ENCODE measurements around the gene TNFAIP8. TPM values are rescaled to one million over a fixed set of nuclear protein-coding genes. Genes with fewer than 3 reads are reported as not detected.

Gene TNFAIP8
- total RNA-seq, 1 donor from 2014 or later: 25.9 TPM

DNA sequence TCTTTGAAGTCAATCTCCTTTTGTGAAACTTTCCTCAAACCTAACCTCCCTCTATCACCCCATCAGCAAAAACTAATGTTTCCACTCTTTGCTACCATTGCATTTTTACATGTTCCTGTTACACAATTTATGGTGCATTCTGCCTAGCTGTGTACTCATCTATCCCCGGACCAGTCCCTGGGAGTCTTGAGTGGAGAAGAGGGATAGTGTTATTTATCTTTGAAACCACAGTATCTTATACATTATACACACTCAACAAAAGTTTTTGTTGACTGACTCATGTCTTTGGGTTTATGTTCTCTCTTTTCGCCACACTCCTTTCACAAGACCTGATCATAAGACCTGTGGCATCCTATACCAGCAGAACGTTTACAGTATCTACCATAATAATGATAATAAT, 26.4 kb downstream of the TNFAIP8 start:
- H3K4me1 Mint-ChIP-seq (ENCODE audit: low read depth, unreplicated experiment): peaks cover 10% of the 10 kb centered on the region
- peaks cover 1% of the 10 kb centered on the region for H3K36me3 Mint-ChIP-seq (ENCODE audit: low read depth, unreplicated experiment)
- peaks cover 11% of the 10 kb centered on the region for H4K20me1 ChIP-seq (ENCODE audit: insufficient read depth, low read length)
- H3K27me3 ChIP-seq (ENCODE audit: insufficient read depth, low read length): no peaks in the 10 kb centered on the region
- FAIRE-seq (no peak), DNase-seq (ENCODE audit: low read depth) (no peak)
- H3K4me3 Mint-ChIP-seq (ENCODE audit: unreplicated experiment): no peak overlapping the region
- no peaks in the 10 kb centered on the region for H3K36me3 ChIP-seq (ENCODE audit: insufficient read depth, low read length)
- H3K4me2 ChIP-seq (ENCODE audit: low read length): no peak overlapping the region
- H2AFZ ChIP-seq (ENCODE audit: low read depth, low read length): no peak overlapping the region
- H3K9me3 Mint-ChIP-seq (ENCODE audit: unreplicated experiment): no peaks in the 10 kb centered on the region
- no peak overlapping the region for H3K27ac ChIP-seq (ENCODE audit: low read depth, low read length)
- no peaks in the 10 kb centered on the region for H3K27me3 Mint-ChIP-seq (ENCODE audit: low read depth, unreplicated experiment)
- no peak overlapping the region for H3K27ac Mint-ChIP-seq (ENCODE audit: unreplicated experiment)
- H3K4me3 ChIP-seq (ENCODE audit: insufficient read depth, low read depth, low read length): no peak overlapping the region
- peaks cover 3% of the 10 kb centered on the region for H3K79me2 ChIP-seq (ENCODE audit: insufficient read depth, low read length)
- no peaks in the 10 kb centered on the region for H3K4me1 ChIP-seq (ENCODE audit: insufficient read depth, low read length)
- no peak for TF ChIP-seq EZH2 (IDR thresholded peaks at IDR 0.05; ENCODE audit: insufficient read depth, low read length)
- TF ChIP-seq, protein P1, sequence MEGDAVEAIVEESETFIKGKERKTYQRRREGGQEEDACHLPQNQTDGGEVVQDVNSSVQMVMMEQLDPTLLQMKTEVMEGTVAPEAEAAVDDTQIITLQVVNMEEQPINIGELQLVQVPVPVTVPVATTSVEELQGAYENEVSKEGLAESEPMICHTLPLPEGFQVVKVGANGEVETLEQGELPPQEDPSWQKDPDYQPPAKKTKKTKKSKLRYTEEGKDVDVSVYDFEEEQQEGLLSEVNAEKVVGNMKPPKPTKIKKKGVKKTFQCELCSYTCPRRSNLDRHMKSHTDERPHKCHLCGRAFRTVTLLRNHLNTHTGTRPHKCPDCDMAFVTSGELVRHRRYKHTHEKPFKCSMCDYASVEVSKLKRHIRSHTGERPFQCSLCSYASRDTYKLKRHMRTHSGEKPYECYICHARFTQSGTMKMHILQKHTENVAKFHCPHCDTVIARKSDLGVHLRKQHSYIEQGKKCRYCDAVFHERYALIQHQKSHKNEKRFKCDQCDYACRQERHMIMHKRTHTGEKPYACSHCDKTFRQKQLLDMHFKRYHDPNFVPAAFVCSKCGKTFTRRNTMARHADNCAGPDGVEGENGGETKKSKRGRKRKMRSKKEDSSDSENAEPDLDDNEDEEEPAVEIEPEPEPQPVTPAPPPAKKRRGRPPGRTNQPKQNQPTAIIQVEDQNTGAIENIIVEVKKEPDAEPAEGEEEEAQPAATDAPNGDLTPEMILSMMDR (IDR thresholded peaks at IDR 0.05; ENCODE audit: insufficient read depth, low read depth, low read length): no peak
- H3K9me3 ChIP-seq (ENCODE audit: insufficient read depth, low read depth, low read length): no peaks in the 10 kb centered on the region
- H3K9ac ChIP-seq (ENCODE audit: low read length): no peak overlapping the region

DNA sequence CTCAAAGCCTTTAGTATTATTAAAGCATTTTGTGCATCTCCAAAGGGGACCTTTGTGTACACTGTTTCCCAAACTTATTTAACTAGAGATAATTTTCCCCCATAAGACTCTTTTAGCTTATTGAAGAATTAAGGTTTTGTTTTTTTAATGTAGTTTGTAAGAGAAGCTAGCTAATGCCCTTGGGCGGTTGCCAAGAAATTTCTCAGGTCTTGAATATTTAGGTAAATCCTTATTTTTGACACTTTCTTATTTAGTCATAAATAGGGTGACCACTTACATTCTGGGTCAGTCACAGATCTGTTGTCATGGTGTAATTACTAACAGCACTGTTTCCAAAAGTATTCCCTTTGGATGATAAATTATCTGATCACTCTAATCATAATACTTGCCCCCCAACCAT, 27.2 kb downstream of the TNFAIP8 start:
- Histone ChIP-seq H3K9me3 (ENCODE audit: insufficient read depth, low read depth, low read length) (no peaks in the 10 kb centered on the region), H3K4me3 (ENCODE audit: insufficient read depth, low read depth, low read length) (no peak overlapping the region), H3K4me1 (ENCODE audit: insufficient read depth, low read length) (no peaks in the 10 kb centered on the region), H3K9ac (ENCODE audit: low read length) (no peak overlapping the region), H3K27ac (ENCODE audit: low read depth, low read length) (no peak overlapping the region), H4K20me1 (ENCODE audit: insufficient read depth, low read length) (peaks cover 8% of the 10 kb centered on the region), H3K79me2 (ENCODE audit: insufficient read depth, low read length) (peaks cover 3% of the 10 kb centered on the region), H3K4me2 (ENCODE audit: low read length) (no peak overlapping the region), H2AFZ (ENCODE audit: low read depth, low read length) (no peak overlapping the region), H3K36me3 (ENCODE audit: insufficient read depth, low read length) (no peaks in the 10 kb centered on the region), H3K27me3 (ENCODE audit: insufficient read depth, low read length) (no peaks in the 10 kb centered on the region)
- Mint-ChIP-seq H3K4me3 (ENCODE audit: unreplicated experiment) (no peak overlapping the region), H3K9me3 (ENCODE audit: unreplicated experiment) (no peaks in the 10 kb centered on the region), H3K36me3 (ENCODE audit: low read depth, unreplicated experiment) (peaks cover 1% of the 10 kb centered on the region), H3K27ac (ENCODE audit: unreplicated experiment) (no peak overlapping the region), H3K27me3 (ENCODE audit: low read depth, unreplicated experiment) (no peaks in the 10 kb centered on the region), H3K4me1 (ENCODE audit: low read depth, unreplicated experiment) (peaks cover 12% of the 10 kb centered on the region)
- FAIRE-seq (no peak), DNase-seq (ENCODE audit: low read depth) (no peak)
- TF ChIP-seq, protein P1 (IDR thresholded peaks at IDR 0.05; ENCODE audit: insufficient read depth, low read depth, low read length): no peak

DNA sequence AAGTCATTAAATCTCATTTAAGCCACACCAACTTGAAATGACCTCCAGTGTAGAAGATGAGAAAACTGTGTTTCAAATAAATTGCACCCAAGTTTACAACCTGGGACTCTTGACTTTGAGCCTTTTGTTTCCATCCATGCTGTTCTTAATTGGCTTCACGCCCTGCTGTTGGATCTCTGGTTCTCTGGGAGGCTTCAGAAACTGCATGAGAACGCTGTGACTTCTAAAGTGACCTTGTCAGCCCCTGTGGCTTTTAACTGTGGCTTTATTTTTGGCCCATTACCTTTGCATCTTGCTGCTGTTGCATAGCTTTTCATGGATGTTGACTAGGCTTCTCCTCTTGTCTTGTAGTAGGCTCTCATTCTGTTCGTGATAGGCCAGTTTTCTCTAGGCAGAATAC, 29.3 kb downstream of the TNFAIP8 start:
- Histone ChIP-seq H3K36me3 (ENCODE audit: insufficient read depth, low read length) (no peaks in the 10 kb centered on the region), H3K27me3 (ENCODE audit: insufficient read depth, low read length) (no peaks in the 10 kb centered on the region), H3K9me3 (ENCODE audit: insufficient read depth, low read depth, low read length) (no peaks in the 10 kb centered on the region), H3K4me1 (ENCODE audit: insufficient read depth, low read length) (no peaks in the 10 kb centered on the region), H3K79me2 (ENCODE audit: insufficient read depth, low read length) (peaks cover 3% of the 10 kb centered on the region), H3K9ac (ENCODE audit: low read length) (no peak overlapping the region), H3K4me3 (ENCODE audit: insufficient read depth, low read depth, low read length) (no peak overlapping the region), H3K4me2 (ENCODE audit: low read length) (no peak overlapping the region), H4K20me1 (ENCODE audit: insufficient read depth, low read length) (peaks cover 12% of the 10 kb centered on the region), H2AFZ (ENCODE audit: low read depth, low read length) (no peak overlapping the region), H3K27ac (ENCODE audit: low read depth, low read length) (no peak overlapping the region)
- H3K4me1 Mint-ChIP-seq (ENCODE audit: low read depth, unreplicated experiment): peaks cover 27% of the 10 kb centered on the region
- H3K4me3 Mint-ChIP-seq (ENCODE audit: unreplicated experiment): no peak overlapping the region
- H3K36me3 Mint-ChIP-seq (ENCODE audit: low read depth, unreplicated experiment): no peaks in the 10 kb centered on the region
- TF ChIP-seq, protein P1 (IDR thresholded peaks at IDR 0.05; ENCODE audit: insufficient read depth, low read depth, low read length): no peak
- no peak for TF ChIP-seq EZH2 (IDR thresholded peaks at IDR 0.05; ENCODE audit: insufficient read depth, low read length)
- no peaks in the 10 kb centered on the region for H3K27me3 Mint-ChIP-seq (ENCODE audit: low read depth, unreplicated experiment)
- H3K9me3 Mint-ChIP-seq (ENCODE audit: unreplicated experiment): no peaks in the 10 kb centered on the region
- H3K27ac Mint-ChIP-seq (ENCODE audit: unreplicated experiment): no peak overlapping the region
- DNase-seq (ENCODE audit: low read depth) (no peak), FAIRE-seq (no peak)
